Right ventricle myocardium inferior (tissue), 1 donor: ENCODE results near the gene GPR137. TPM values are rescaled to one million over a fixed set of nuclear protein-coding genes. Genes with fewer than 3 reads are reported as not detected.
A peak's percentile ranks its signal among the peaks of the same experiment; 100 is the strongest.
"Not testable (repeated sequence)": the region's sequence is repeated elsewhere in the genome, so short reads cannot be mapped to it uniquely, and the experiment has no call there.

Source experiments
- ATAC-seq: fragments of 200-7000 bp; cut with Tn5 transposase; one replicate; pipeline ENCODE4 v1.9.1; 2020; ENCODE audit warnings: mild to moderate bottlenecking, moderate library complexity
- DNase-seq: peaks from one replicate; pipeline ENCODE4 v3.0.0; 2021; ENCODE audit errors: missing footprints
- intact Hi-C: fragments of 100-400 bp; cut with DNase I; formaldehyde crosslinking; loops from one replicate; pipeline ENCODE4 v1.11.0; 2022
- total RNA-seq: library from RNA; stranded (reverse); fragmentation: NEBNext Ultra II Directional; extraction: Animal tissue kit (Norgen Biotek cat#: 25700); gene quantifications from one replicate; pipeline ENCODE4 v1.2.1, GENCODE V29; 2021
- donor health status: DM: no; HTN: yes; CAD: no; lungs with severe emphysema.

The GPR137 gene
- total RNA-seq, 1 donor from 2014 or later: 28.6 TPM

- ATAC-seq: no peak
Observed at GRCh38 chr11:64323373-64323772, 37.7 kb downstream of the GPR137 start.

GRCh38 chr11:64323984-64324383, 38.3 kb downstream of the GPR137 start:
- intact Hi-C loops, ATAC-seq, DNase-seq: not testable (repeated sequence)

More at GRCh38 chr11:64323373-64323772, 37.7 kb downstream of the GPR137 start:
- no peak for DNase-seq
- intact Hi-C loops: no loop called here

GRCh38 chr11:64324692-64325469, 39.2 kb downstream of the GPR137 start:
- ATAC-seq: no peak
- no peak for DNase-seq
- intact Hi-C loops: no loop called here

- ATAC-seq (no peak), DNase-seq (no peak)
- intact Hi-C loops: no loop called here
Observed at GRCh38 chr11:64327375-64327774, 41.7 kb downstream of the GPR137 start.

- intact Hi-C loops: no loop called here
- ATAC-seq (no peak), DNase-seq (no peak)
Observed at GRCh38 chr11:64327993-64328392, 42.3 kb downstream of the GPR137 start.

- DNase-seq: no peak
- ATAC-seq: no peak
- intact Hi-C loops: no loop called here
Observed at GRCh38 chr11:64330888-64331287, 45.2 kb downstream of the GPR137 start.

- DNase-seq (peak; percentile 87), ATAC-seq (peak; percentile 57)
- intact Hi-C loops: no loop called here
Observed at GRCh38 chr11:64331569-64332371, 46.1 kb downstream of the GPR137 start.

GRCh38 chr11:64333556-64333955, 47.9 kb downstream of the GPR137 start:
- intact Hi-C loops: no loop called here
- ATAC-seq: no peak
- DNase-seq: no peak

GRCh38 chr11:64334764-64335735, 49.4 kb downstream of the GPR137 start:
- ATAC-seq (peak; percentile 32), DNase-seq (no peak)
- intact Hi-C loops: no loop called here

- ATAC-seq (no peak), DNase-seq (no peak)
- intact Hi-C loops: no loop called here
Observed at GRCh38 chr11:64337538-64338249, 52.0 kb downstream of the GPR137 start.

GRCh38 chr11:64338716-64339115, 53.1 kb downstream of the GPR137 start:
- DNase-seq (no peak), ATAC-seq (no peak)
- intact Hi-C loops: no loop called here

Other genes starting within 250 kb of the GPR137 start
- gene FLRT1, start 249.9 kb upstream of the GPR137 start, total RNA-seq: 0.57 TPM
- gene MACROD1, start 119.7 kb upstream of the GPR137 start, total RNA-seq: 119 TPM
- 124 TPM for gene STIP1, start 99.7 kb upstream of the GPR137 start, total RNA-seq
- gene FERMT3, start 79.1 kb upstream of the GPR137 start, total RNA-seq: 9.6 TPM
- 71.9 TPM for gene TRPT1, start 59.7 kb upstream of the GPR137 start, total RNA-seq
- 66.4 TPM for gene NUDT22, start 59.6 kb upstream of the GPR137 start, total RNA-seq
- 53.5 TPM for gene DNAJC4, start 55.3 kb upstream of the GPR137 start, total RNA-seq
- 272 TPM for gene VEGFB, start 51.3 kb upstream of the GPR137 start, total RNA-seq
- 50.6 TPM for gene FKBP2, start 44.8 kb upstream of the GPR137 start, total RNA-seq
- gene PPP1R14B, start 38.9 kb upstream of the GPR137 start, total RNA-seq: 129 TPM
- 10.9 TPM for gene PLCB3, start 34.3 kb upstream of the GPR137 start, total RNA-seq
- gene BAD, start 1.2 kb upstream of the GPR137 start, total RNA-seq: 89.1 TPM
- gene KCNK4, start 5.5 kb downstream of the GPR137 start, total RNA-seq: not detected
- gene CATSPERZ, start 14.5 kb downstream of the GPR137 start, total RNA-seq: not detected
- 217 TPM for gene ESRRA, start 19.7 kb downstream of the GPR137 start, total RNA-seq
- 92.8 TPM for gene TRMT112, start 31.7 kb downstream of the GPR137 start, total RNA-seq
- 410 TPM for gene PRDX5, start 32.3 kb downstream of the GPR137 start, total RNA-seq
- 7.7 TPM for gene CCDC88B, start 54.4 kb downstream of the GPR137 start, total RNA-seq
- 18.7 TPM for gene RPS6KA4, start 73.3 kb downstream of the GPR137 start, total RNA-seq